Vagina (tissue), 2 donors: Measurements from ENCODE around the gene LIMCH1. TPM values are rescaled to one million over a fixed set of nuclear protein-coding genes. Genes with fewer than 3 reads are reported as not detected.

Source experiments
- DNase-seq, 2 donors: peaks; one replicate each; pipeline ENCODE4 v3.0.0-alpha.2; 2017; ENCODE audit errors: extremely low spot score in 2 of 2
- H3K27ac ChIP-seq: fragments of 200-600 bp; sonication (generic); one replicate; pipeline ENCODE4 v1.5.1; 2019
- H3K27me3 ChIP-seq: fragments of 200-600 bp; sonication (generic); one replicate; pipeline ENCODE4 v1.5.1; 2019
- H3K36me3 ChIP-seq, 2 donors: fragments of 200-600 bp; sonication (generic); one replicate each; pipeline ENCODE4 v1.5.1; 2017 to 2019
- H3K4me1 ChIP-seq: fragments of 200-600 bp; sonication (generic); one replicate; pipeline ENCODE4 v1.5.1; 2019
- H3K4me3 ChIP-seq, 2 donors: fragments of 200-600 bp; sonication (generic); 1 replicate in 1 of 2; 2 replicates in 1 of 2; pipeline ENCODE4 v1.5.1; 2016 to 2019
- H3K9me3 ChIP-seq: fragments of 200-600 bp; sonication (generic); one replicate; pipeline ENCODE4 v1.5.1; 2019
- POLR2A ChIP-seq, 2 donors: fragments of 450-650 bp; IDR thresholded peaks; one replicate each; pipeline ENCODE4 v1.6.1; 2017; ENCODE audit warnings: antibody characterized with exemption in 2 of 2, mild to moderate bottlenecking in 2 of 2, moderate library complexity in 2 of 2
- POLR2AphosphoS5 ChIP-seq, 2 donors: sonication (generic); formaldehyde crosslinking; IDR thresholded peaks; one replicate each; pipeline ENCODE4 v1.9.0; 2017; ENCODE audit warnings: antibody characterized with exemption in 2 of 2, mild to moderate bottlenecking in 2 of 2, low read depth in 1 of 2; ENCODE audit not compliant: insufficient read depth in 1 of 2
- intact Hi-C: fragments of 100-400 bp; cut with DNase I; formaldehyde crosslinking; loops from one replicate; pipeline ENCODE4 v1.15.1; 2023
- total RNA-seq: library from RNA; depleted of rRNA; stranded (reverse); fragments of >200 nt; gene quantifications from one replicate; pipeline ENCODE4 v1.2.3, GENCODE V29; 2016
- TF ChIP-seq, protein P1 (sequence below), 3 experiments: fragments of 450-650 bp in 2 of 3; fragments of 200-600 bp in 1 of 3; sonication (generic) in 1 of 3; IDR thresholded peaks; one replicate each; pipeline ENCODE4 v1.5.1; 2017 to 2019; ENCODE audit warnings: antibody characterized with exemption in 3 of 3, mild to moderate bottlenecking in 2 of 3, moderate library complexity in 2 of 3

LIMCH1 gene
- total RNA-seq, 1 donor from 2014 or later: 17.9 TPM

DNA sequence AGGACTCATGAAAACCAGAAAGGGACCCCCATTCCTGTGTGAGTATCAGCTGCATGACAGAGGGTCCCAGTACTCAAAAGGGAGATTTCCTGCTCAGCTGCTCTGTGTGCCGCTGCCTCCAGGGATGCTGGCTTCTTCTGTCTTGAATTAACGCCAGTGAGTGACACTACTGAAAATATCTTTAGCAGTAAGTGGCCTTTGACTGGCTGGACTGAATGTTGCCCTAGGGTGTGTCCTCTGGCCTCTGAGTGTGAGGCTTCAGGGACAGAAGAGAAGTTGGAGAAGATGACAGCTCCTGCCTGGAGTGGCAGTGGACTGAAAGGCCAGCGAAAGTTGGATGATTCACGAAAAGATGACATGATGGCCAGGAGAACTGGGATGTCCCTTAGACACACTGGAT is 95.4 kb downstream of the LIMCH1 start:
- Histone ChIP-seq H3K4me1 (no peaks in the 10 kb centered on the region), H3K36me3 (no peaks in the 10 kb centered on the region), H3K27me3 (no peaks in the 10 kb centered on the region), H3K27ac (no peak overlapping the region), H3K4me3 (no peak overlapping the region), H3K9me3 (no peaks in the 10 kb centered on the region)
- intact Hi-C loops: no loop called here
- DNase-seq: no peak
- no peak for TF ChIP-seq POLR2A (IDR thresholded peaks at IDR 0.05)
- TF ChIP-seq, protein P1, sequence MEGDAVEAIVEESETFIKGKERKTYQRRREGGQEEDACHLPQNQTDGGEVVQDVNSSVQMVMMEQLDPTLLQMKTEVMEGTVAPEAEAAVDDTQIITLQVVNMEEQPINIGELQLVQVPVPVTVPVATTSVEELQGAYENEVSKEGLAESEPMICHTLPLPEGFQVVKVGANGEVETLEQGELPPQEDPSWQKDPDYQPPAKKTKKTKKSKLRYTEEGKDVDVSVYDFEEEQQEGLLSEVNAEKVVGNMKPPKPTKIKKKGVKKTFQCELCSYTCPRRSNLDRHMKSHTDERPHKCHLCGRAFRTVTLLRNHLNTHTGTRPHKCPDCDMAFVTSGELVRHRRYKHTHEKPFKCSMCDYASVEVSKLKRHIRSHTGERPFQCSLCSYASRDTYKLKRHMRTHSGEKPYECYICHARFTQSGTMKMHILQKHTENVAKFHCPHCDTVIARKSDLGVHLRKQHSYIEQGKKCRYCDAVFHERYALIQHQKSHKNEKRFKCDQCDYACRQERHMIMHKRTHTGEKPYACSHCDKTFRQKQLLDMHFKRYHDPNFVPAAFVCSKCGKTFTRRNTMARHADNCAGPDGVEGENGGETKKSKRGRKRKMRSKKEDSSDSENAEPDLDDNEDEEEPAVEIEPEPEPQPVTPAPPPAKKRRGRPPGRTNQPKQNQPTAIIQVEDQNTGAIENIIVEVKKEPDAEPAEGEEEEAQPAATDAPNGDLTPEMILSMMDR (IDR thresholded peaks at IDR 0.05): no peak
- no peak for TF ChIP-seq POLR2AphosphoS5 (IDR thresholded peaks at IDR 0.05; ENCODE audit: insufficient read depth in 1 of 2, low read depth in 1 of 2)

DNA sequence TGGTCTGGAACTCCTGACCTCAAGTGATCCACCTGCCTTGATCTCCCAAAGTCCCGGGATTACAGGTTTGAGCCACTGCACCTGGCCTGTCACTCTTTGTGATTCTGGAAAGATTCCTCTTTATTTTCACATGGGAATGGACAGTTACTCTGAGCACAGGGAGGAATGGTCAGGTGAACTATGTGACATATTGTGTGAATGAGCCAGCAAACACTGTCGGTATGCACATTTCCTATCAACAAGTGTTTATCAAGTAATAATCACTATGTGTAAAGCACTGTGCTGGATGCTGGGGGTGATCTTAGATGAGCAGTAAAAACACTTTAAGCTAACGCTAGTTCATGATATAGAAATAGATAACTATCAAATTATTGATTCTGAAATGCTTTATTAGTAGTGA is 97.5 kb downstream of the LIMCH1 start:
- Histone ChIP-seq H3K4me1 (no peaks in the 10 kb centered on the region), H3K4me3 (no peak overlapping the region), H3K27me3 (no peaks in the 10 kb centered on the region), H3K36me3 (no peaks in the 10 kb centered on the region), H3K27ac (no peak overlapping the region), H3K9me3 (no peaks in the 10 kb centered on the region)
- intact Hi-C loops: no loop called here
- no peak for DNase-seq
- no peak for TF ChIP-seq POLR2A (IDR thresholded peaks at IDR 0.05)
- TF ChIP-seq, protein P1 (IDR thresholded peaks at IDR 0.05): no peak
- no peak for TF ChIP-seq POLR2AphosphoS5 (IDR thresholded peaks at IDR 0.05; ENCODE audit: insufficient read depth in 1 of 2, low read depth in 1 of 2)

DNA sequence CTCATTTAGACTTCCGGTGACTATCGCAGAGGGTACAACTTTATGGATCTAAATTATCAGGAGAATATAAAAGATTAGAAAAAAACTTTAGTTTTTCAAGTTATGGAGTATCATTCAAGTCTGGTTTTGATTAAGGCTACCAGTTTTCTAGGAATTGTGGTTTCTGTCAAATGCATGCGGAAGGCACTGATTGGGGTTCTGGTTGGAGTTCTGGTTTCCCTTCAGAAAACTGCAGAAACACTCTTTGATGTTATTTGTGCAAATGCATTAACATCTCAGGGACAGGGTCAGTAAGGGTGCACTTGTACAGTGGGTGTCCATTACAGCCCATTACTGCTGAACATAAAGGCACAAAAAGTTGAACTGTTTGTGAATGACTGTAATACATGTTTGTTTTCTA is 100.2 kb downstream of the LIMCH1 start:
- intact Hi-C loops: no loop called here
- H3K4me1 ChIP-seq: no peaks in the 10 kb centered on the region
- no peaks in the 10 kb centered on the region for H3K36me3 ChIP-seq
- H3K27ac ChIP-seq: no peak overlapping the region
- DNase-seq: no peak
- no peaks in the 10 kb centered on the region for H3K9me3 ChIP-seq
- no peak overlapping the region for H3K4me3 ChIP-seq
- TF ChIP-seq POLR2AphosphoS5 (IDR thresholded peaks at IDR 0.05; ENCODE audit: insufficient read depth in 1 of 2, low read depth in 1 of 2) (no peak), POLR2A (IDR thresholded peaks at IDR 0.05) (no peak)
- TF ChIP-seq, protein P1 (IDR thresholded peaks at IDR 0.05): no peak
- H3K27me3 ChIP-seq: no peaks in the 10 kb centered on the region

DNA sequence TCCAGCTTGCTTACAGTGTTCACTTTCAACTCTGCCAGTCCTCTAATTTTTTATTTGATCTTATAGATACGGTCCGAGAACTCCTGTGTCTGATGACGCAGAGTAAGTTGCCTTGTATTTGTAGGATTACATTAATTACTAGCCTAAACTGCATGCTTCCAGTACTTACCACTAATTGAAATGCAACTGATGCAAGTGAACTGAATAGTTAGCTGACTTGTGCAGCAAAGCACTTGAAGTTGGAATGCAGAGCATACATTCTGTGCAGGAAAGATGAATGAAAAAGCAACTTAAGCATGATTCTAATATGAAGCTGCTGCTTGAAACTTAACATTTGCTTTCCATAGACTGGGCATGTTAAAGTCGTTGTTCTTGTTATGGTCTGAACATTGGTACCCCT is 100.9 kb downstream of the LIMCH1 start:
- TF ChIP-seq POLR2A (IDR thresholded peaks at IDR 0.05) (no peak), POLR2AphosphoS5 (IDR thresholded peaks at IDR 0.05; ENCODE audit: insufficient read depth in 1 of 2, low read depth in 1 of 2) (no peak)
- TF ChIP-seq, protein P1 (IDR thresholded peaks at IDR 0.05): no peak
- Histone ChIP-seq H3K9me3 (no peaks in the 10 kb centered on the region), H3K4me1 (no peaks in the 10 kb centered on the region), H3K27me3 (no peaks in the 10 kb centered on the region), H3K36me3 (no peaks in the 10 kb centered on the region), H3K27ac (no peak overlapping the region), H3K4me3 (no peak overlapping the region)
- intact Hi-C loops: no loop called here
- DNase-seq: no peak

DNA sequence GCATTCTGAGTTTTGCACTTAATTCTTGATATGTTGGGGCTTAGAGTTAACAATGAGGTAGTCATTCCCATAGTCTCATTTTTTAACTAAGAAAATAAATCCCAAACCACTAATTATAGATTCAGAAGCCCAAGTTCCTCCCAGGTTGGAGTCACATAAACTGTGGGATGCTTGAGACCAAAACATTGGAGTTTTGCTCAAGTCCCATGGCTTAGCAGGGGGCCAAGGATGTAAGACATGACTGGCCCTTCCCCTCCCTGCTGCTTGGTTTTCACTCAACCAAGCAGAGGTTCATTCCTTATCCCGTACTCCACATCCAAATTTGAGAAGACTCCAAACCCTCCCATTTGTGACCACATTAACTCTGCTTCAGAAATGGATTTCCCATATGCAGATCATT is 101.3 kb downstream of the LIMCH1 start:
- no peak for TF ChIP-seq POLR2A (IDR thresholded peaks at IDR 0.05)
- TF ChIP-seq, protein P1 (IDR thresholded peaks at IDR 0.05): no peak
- no peak for TF ChIP-seq POLR2AphosphoS5 (IDR thresholded peaks at IDR 0.05; ENCODE audit: insufficient read depth in 1 of 2, low read depth in 1 of 2)
- no peak for DNase-seq
- no peaks in the 10 kb centered on the region for H3K27me3 ChIP-seq
- no peaks in the 10 kb centered on the region for H3K9me3 ChIP-seq
- intact Hi-C loops: no loop called here
- no peaks in the 10 kb centered on the region for H3K4me1 ChIP-seq
- no peaks in the 10 kb centered on the region for H3K36me3 ChIP-seq
- H3K4me3 ChIP-seq: no peak overlapping the region
- H3K27ac ChIP-seq: no peak overlapping the region
